Hepatocyte (in vitro differentiated cells): ENCODE results near the gene ANKRD31.

Source experiments
- EZH2 ChIP-seq: fragments of 200-600 bp; sonication (generic); IDR thresholded peaks from 2 replicates; pipeline ENCODE4 v1.6.1; 2016; ENCODE audit warnings: antibody characterized with exemption, mild to moderate bottlenecking, borderline replicate concordance
- EZH2phosphoT487 ChIP-seq: fragments of 200-600 bp; sonication (generic); IDR thresholded peaks from one replicate; pipeline ENCODE4 v1.6.1; 2018; ENCODE audit warnings: antibody characterized with exemption, mild to moderate bottlenecking, low read depth, moderate library complexity; ENCODE audit not compliant: unreplicated experiment, severe bottlenecking
- TF ChIP-seq, protein P1 (sequence below): fragments of 200-600 bp; sonication (generic); IDR thresholded peaks from 2 replicates; pipeline ENCODE4 v1.5.1; 2016; ENCODE audit warnings: antibody characterized with exemption, mild to moderate bottlenecking; ENCODE audit not compliant: poor library complexity

DNA sequence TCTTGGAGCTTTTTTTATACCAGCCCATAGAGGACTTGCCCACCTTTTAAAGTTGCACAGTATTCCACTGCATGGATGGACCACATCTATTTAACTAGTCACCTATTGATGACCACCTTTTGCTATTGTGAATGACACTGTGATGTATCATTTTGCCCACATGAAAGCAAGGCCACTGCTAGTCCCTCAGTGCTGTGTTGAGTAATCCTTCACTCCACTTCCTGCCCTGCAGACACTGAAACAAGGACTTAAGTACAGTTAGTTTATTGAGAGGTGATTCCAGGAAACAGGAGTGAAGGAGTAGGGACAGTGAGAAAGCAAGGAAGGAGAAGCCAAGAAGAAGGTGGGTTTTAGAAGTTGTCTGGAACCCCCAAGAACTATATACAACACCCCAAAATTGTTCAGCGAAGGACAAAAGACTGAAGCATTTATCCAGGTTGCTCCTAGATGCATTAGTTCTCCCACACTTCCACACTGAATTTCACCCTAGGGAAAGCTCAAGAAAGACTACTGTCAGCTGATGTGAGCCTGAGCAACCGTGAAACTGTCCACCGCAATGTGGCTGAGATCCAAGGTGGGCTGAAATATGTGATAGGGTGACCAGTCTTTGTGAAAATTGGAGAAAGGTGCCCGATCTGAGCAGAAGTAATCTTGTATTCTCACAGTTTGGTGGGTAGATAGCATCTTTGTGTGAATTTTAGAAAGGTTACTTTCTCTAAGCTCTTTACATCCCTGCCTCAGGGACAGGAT is 45.2 kb upstream of the ANKRD31 start:
- TF ChIP-seq, protein P1, sequence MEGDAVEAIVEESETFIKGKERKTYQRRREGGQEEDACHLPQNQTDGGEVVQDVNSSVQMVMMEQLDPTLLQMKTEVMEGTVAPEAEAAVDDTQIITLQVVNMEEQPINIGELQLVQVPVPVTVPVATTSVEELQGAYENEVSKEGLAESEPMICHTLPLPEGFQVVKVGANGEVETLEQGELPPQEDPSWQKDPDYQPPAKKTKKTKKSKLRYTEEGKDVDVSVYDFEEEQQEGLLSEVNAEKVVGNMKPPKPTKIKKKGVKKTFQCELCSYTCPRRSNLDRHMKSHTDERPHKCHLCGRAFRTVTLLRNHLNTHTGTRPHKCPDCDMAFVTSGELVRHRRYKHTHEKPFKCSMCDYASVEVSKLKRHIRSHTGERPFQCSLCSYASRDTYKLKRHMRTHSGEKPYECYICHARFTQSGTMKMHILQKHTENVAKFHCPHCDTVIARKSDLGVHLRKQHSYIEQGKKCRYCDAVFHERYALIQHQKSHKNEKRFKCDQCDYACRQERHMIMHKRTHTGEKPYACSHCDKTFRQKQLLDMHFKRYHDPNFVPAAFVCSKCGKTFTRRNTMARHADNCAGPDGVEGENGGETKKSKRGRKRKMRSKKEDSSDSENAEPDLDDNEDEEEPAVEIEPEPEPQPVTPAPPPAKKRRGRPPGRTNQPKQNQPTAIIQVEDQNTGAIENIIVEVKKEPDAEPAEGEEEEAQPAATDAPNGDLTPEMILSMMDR: no peak
- TF ChIP-seq EZH2 (no peak), EZH2phosphoT487 (no peak)
